B cell (primary cell): Measurements from ENCODE around the gene PRKD2.

Experiments
- EZH2 ChIP-seq: IDR thresholded peaks from 2 replicates; pipeline ENCODE4 v1.6.1; 2012; ENCODE audit warnings: borderline replicate concordance, low read depth, mild to moderate bottlenecking, moderate library complexity, low read length; ENCODE audit not compliant: insufficient read depth, poor library complexity, severe bottlenecking
- TF ChIP-seq, protein P1 (sequence below): fragments of 200-600 bp; IDR thresholded peaks from one replicate; pipeline ENCODE4 v1.8.0; 2022; ENCODE audit warnings: antibody characterized with exemption, mild to moderate bottlenecking

DNA sequence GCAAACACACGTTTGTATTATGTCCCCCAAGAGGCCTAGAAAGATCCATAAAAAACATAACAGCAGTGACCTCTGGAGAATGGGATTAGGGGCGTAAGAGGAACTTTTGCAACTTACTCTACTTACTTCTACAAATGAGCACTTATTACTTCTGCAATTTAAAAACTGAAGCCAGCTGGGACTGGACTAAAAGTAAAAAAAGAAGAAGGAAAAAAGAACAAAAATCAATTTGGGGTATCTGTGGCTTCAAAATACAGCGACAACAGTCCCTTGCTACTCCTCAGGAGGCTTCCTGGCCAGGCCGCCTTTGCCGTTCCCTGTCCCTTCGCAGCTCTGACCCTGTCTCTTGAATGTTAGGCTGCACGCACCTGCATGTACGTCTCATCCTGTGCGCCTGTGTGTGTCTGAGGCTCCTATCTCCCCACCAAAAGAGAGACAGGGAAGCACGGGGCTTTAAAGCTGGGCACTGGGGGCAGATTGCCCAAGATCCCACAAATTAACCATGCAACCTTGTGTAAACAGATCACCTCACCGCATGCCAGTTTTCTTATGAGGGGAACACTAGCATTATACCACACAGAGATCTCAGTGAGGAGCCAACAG, 16.9 kb upstream of the PRKD2 start:
- TF ChIP-seq, protein P1, sequence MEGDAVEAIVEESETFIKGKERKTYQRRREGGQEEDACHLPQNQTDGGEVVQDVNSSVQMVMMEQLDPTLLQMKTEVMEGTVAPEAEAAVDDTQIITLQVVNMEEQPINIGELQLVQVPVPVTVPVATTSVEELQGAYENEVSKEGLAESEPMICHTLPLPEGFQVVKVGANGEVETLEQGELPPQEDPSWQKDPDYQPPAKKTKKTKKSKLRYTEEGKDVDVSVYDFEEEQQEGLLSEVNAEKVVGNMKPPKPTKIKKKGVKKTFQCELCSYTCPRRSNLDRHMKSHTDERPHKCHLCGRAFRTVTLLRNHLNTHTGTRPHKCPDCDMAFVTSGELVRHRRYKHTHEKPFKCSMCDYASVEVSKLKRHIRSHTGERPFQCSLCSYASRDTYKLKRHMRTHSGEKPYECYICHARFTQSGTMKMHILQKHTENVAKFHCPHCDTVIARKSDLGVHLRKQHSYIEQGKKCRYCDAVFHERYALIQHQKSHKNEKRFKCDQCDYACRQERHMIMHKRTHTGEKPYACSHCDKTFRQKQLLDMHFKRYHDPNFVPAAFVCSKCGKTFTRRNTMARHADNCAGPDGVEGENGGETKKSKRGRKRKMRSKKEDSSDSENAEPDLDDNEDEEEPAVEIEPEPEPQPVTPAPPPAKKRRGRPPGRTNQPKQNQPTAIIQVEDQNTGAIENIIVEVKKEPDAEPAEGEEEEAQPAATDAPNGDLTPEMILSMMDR = no peak
- no peak for TF ChIP-seq EZH2
